Measurements from ENCODE around the gene FASTK.

- TF ChIP-seq SUZ12 (IDR thresholded peaks at IDR 0.05) (no peak), TARDBP (IDR thresholded peaks at IDR 0.05) (no peak), BHLHE40 (IDR thresholded peaks at IDR 0.05; ENCODE audit: borderline replicate concordance) (no peak), SP1 (IDR thresholded peaks at IDR 0.05) (no peak), FOXM1 (IDR thresholded peaks at IDR 0.05; ENCODE audit: borderline replicate concordance) (no peak), HDGF (IDR thresholded peaks at IDR 0.05; ENCODE audit: borderline replicate concordance) (no peak), NFRKB (IDR thresholded peaks at IDR 0.05) (no peak)
Measured at GRCh38 chr7:151123158-151123821, 42.7 kb upstream of the FASTK start.

Data from HEK293T (cell line).